Measurements from ENCODE around the gene DHCR7. TPM values are rescaled to one million over a fixed set of nuclear protein-coding genes. Genes with fewer than 3 reads are reported as not detected.

DHCR7 gene
- total RNA-seq, 1 donor from 2014 or later: 36.7 TPM

GRCh38 chr11:71453918-71454304 lies 5.7 kb upstream of the DHCR7 start:
- H3K4me2 ChIP-seq: peak overlapping the region; percentile 84
- H3K79me2 ChIP-seq (ENCODE audit: low read depth): peaks cover 24% of the 10 kb centered on the region
- H3K4me3 ChIP-seq: peak overlapping the region; percentile 89
- peaks cover 15% of the 10 kb centered on the region for H3K4me1 ChIP-seq
- TF ChIP-seq EZH2 (IDR thresholded peaks at IDR 0.05): no peak
- TF ChIP-seq CTCF (IDR thresholded peaks at IDR 0.05): no peak
- no peak for TF ChIP-seq EZH2phosphoT487 (IDR thresholded peaks at IDR 0.05)
- H4K20me1 ChIP-seq (ENCODE audit: low read depth): peaks cover 26% of the 10 kb centered on the region
- H3K9me3 ChIP-seq (ENCODE audit: low read depth): no peaks in the 10 kb centered on the region
- H3K36me3 Mint-ChIP-seq: peaks cover 3% of the 10 kb centered on the region
- H3K36me3 ChIP-seq: no peaks in the 10 kb centered on the region
- no peak overlapping the region for H2AFZ ChIP-seq (replicated peaks)
- H3K27me3 ChIP-seq: peaks cover 8% of the 10 kb centered on the region
- no peak overlapping the region for H3K9ac ChIP-seq
- peaks cover 32% of the 10 kb centered on the region for H3K4me1 Mint-ChIP-seq
- no peaks in the 10 kb centered on the region for H3K9me3 Mint-ChIP-seq
- peak overlapping the region; percentile 88 for H3K4me3 Mint-ChIP-seq
- peaks cover 3% of the 10 kb centered on the region for H3K27me3 Mint-ChIP-seq (ENCODE audit: insufficient read depth, low read depth)
- no peak overlapping the region for H3K27ac Mint-ChIP-seq
- no peak for DNase-seq (ENCODE audit: low spot score)
- no peak overlapping the region for H3K27ac ChIP-seq
- H3F3A ChIP-seq (ENCODE audit: low read depth): peaks cover 29% of the 10 kb centered on the region

- peak within 1 kb of the TSS; percentile 46 for H3K9ac ChIP-seq
- Mint-ChIP-seq H3K36me3 (peaks cover 3% of the 10 kb centered on the region), H3K4me1 (peaks cover 32% of the 10 kb centered on the region), H3K27ac (no peak within 1 kb of the TSS), H3K9me3 (no peaks in the 10 kb centered on the region), H3K4me3 (peak within 1 kb of the TSS; percentile 88), H3K27me3 (ENCODE audit: insufficient read depth, low read depth) (peaks cover 3% of the 10 kb centered on the region)
- no peak within 1 kb of the TSS for H3K27ac ChIP-seq
- DNase-seq (ENCODE audit: low spot score): peak; percentile 99
- peaks cover 15% of the 10 kb centered on the region for H3K4me1 ChIP-seq
- no peaks in the 10 kb centered on the region for H3K36me3 ChIP-seq
- peaks cover 26% of the 10 kb centered on the region for H4K20me1 ChIP-seq (ENCODE audit: low read depth)
- TF ChIP-seq EZH2phosphoT487 (IDR thresholded peaks at IDR 0.05) (no peak), EZH2 (IDR thresholded peaks at IDR 0.05) (no peak), CTCF (IDR thresholded peaks at IDR 0.05) (no peak)
- peaks cover 28% of the 10 kb centered on the region for H3K79me2 ChIP-seq (ENCODE audit: low read depth)
- peak within 1 kb of the TSS; percentile 89 for H3K4me3 ChIP-seq
- peak within 1 kb of the TSS; percentile 94 for H2AFZ ChIP-seq (replicated peaks)
- peaks cover 29% of the 10 kb centered on the region for H3F3A ChIP-seq (ENCODE audit: low read depth)
- H3K9me3 ChIP-seq (ENCODE audit: low read depth): no peaks in the 10 kb centered on the region
- H3K27me3 ChIP-seq: peaks cover 8% of the 10 kb centered on the region
- H3K4me2 ChIP-seq: peak within 1 kb of the TSS; percentile 84
Measured at GRCh38 chr11:71453037-71453917, 5.1 kb upstream of the DHCR7 start, which contains the start of gene NADSYN1. Gene NADSYN1 (plus strand): TSS chr11:71453203. CDS start chr11:71453297, 94 bp downstream.

GRCh38 chr11:71452199-71453036 lies 4.2 kb upstream of the DHCR7 start:
- DNase-seq (ENCODE audit: low spot score): peak; percentile 67
- Histone ChIP-seq H3F3A (ENCODE audit: low read depth) (peaks cover 33% of the 10 kb centered on the region), H3K27ac (no peak overlapping the region), H2AFZ (replicated peaks) (peak overlapping the region; percentile 75), H3K79me2 (ENCODE audit: low read depth) (peaks cover 31% of the 10 kb centered on the region), H3K4me2 (peak overlapping the region; percentile 84), H3K4me3 (peak overlapping the region; percentile 89), H3K9me3 (ENCODE audit: low read depth) (no peaks in the 10 kb centered on the region), H4K20me1 (ENCODE audit: low read depth) (peaks cover 28% of the 10 kb centered on the region), H3K4me1 (peaks cover 16% of the 10 kb centered on the region), H3K9ac (no peak overlapping the region), H3K36me3 (no peaks in the 10 kb centered on the region), H3K27me3 (peaks cover 8% of the 10 kb centered on the region)
- TF ChIP-seq EZH2phosphoT487 (IDR thresholded peaks at IDR 0.05) (no peak), CTCF (IDR thresholded peaks at IDR 0.05) (no peak), EZH2 (IDR thresholded peaks at IDR 0.05) (no peak)
- Mint-ChIP-seq H3K27me3 (ENCODE audit: insufficient read depth, low read depth) (peaks cover 3% of the 10 kb centered on the region), H3K27ac (no peak overlapping the region), H3K4me3 (peak overlapping the region; percentile 88), H3K9me3 (no peaks in the 10 kb centered on the region), H3K4me1 (peaks cover 36% of the 10 kb centered on the region), H3K36me3 (peaks cover 3% of the 10 kb centered on the region)
